ENCODE measurements around the gene PTGES3L.
"Not testable (repeated sequence)": the region's sequence is repeated elsewhere in the genome, so short reads cannot be mapped to it uniquely, and the experiment has no call there.

The PTGES3L gene

GRCh38 chr17:42980274-42980765, 440 bp upstream of the PTGES3L start, which contains the start of gene RUNDC1:
Gene RUNDC1 (plus strand): TSS chr17:42980565. CDS start chr17:42980577, 12 bp downstream.
- peak; percentile 94 for DNase-seq

- not testable (repeated sequence) for DNase-seq
These were observed 4.2 kb downstream of the PTGES3L start for GRCh38 chr17:42975701-42976100.

DNA sequence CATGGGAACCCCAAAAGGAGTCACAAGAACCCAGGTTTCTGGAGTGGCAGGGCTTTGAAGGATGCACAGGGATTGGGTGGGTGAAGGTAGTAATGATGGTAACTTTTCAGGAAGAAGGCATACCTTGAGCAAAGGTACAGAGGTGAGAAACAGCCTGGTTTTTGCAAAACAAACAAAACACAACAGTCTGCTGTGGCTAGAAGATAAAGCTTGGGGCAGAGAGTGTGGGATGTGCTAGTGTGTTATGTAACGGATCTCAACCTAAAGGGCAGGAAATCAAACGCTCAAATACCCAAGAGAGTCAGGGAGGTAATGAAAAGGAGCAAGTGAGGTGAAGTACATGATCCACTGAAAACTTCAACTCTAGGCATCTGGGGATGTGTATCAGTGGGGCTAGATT, 4.6 kb downstream of the PTGES3L start:
- no peak for DNase-seq

DNA sequence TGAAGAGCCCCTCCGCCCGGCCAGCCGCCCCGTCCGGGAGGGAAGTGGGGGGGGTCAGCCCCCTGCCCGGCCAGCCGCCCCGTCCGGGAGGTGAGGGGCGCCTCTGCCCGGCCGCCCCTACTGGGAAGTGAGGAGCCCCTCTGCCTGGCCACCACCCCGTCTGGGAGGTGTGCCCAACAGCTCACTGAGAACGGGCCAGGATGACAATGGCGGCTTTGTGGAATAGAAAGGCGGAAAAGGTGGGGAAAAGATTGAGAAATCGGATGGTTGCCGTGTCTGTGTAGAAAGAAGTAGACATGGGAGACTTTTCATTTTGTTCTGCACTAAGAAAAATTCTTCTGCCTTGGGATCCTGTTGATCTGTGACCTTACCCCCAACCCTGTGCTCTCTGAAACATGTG, 6.6 kb downstream of the PTGES3L start:
- not testable (repeated sequence) for DNase-seq

GRCh38 chr17:42971589-42971988, 8.3 kb downstream of the PTGES3L start:
- DNase-seq = no peak

- peak; percentile 67 for DNase-seq
These were observed 10.8 kb downstream of the PTGES3L start for GRCh38 chr17:42969001-42969581.

DNA sequence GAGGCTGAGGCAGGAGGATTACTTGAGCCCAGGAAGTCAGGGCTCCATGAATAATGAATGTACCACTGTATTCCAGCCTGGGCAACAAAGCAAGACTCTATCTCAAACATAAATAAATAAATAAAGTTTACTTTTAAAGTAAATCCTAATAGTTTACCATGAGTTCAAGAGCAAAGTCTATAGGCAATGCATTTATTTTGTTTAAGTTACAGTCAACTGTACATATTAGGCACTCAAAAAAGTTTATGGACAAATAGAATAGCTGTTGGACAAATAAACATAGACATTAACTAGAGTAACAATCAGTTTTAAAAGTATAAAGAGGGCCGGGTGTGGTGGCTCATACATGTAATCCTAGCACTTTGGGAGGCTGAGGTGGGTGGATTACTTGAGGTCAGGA, 12.0 kb downstream of the PTGES3L start:
- no peak for DNase-seq

DNA sequence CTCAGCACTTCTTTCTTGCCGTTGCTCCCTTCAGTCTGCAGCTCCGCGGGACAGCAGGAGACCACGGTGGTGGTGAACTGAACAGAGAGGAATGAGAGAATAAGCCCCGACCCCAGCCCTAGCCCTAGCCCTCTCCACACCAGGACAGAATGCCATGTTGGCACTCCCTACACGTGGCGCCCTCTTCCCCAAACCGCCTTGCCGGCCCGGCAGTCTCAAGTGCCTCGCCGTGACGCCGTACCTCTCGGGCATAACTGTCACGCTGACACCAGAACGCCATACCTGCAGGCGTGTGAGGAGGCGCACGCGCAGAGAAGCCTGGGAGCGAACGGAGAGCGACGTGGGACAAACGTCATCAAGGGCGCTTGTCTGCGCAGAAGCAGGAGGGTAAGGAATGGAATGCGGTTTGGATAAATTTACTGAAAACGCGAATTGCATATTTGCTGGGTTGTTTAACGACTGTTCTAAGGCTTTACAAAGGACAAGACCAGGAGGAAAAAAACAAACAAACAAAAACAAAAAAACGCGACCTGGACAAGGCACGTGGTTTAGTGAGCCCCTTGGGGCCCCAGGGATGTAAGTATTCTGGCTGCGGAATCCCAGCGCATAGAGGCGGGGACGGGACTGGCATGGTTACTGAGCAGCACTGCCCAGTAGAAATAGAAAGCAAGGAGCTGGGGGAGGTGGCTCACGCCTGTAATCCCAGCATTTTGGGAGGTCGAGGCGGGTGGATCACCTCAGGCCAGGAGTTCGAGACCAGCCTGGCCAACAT, 15.5 kb downstream of the PTGES3L start, which contains the start of gene AARSD1:
Gene AARSD1 (minus strand): TSS at position 294 of the 772 bp plus-strand sequence. CDS start 14 bp downstream, at position 280.
- peak; percentile 94 for DNase-seq

DNA sequence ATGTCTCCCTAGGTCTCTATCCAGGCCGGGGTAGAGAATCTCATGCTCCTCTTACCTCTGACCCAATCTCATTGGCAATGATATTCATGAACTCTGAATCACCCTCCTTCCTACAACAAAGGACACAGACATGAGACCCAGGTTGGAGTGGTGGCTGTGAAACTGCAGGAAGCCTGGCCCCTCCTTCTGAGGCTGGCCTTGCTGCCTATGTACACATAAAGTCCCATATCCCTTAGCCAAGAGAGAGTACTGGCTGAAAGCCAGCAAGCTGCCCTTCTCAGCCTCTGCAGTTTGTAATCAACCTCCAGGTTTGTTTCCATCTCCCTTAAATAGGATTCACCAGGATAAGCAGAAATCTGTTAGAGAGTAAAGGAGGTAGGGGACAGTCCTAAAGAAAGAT, 26.2 kb downstream of the PTGES3L start:
- no peak for DNase-seq

DNA sequence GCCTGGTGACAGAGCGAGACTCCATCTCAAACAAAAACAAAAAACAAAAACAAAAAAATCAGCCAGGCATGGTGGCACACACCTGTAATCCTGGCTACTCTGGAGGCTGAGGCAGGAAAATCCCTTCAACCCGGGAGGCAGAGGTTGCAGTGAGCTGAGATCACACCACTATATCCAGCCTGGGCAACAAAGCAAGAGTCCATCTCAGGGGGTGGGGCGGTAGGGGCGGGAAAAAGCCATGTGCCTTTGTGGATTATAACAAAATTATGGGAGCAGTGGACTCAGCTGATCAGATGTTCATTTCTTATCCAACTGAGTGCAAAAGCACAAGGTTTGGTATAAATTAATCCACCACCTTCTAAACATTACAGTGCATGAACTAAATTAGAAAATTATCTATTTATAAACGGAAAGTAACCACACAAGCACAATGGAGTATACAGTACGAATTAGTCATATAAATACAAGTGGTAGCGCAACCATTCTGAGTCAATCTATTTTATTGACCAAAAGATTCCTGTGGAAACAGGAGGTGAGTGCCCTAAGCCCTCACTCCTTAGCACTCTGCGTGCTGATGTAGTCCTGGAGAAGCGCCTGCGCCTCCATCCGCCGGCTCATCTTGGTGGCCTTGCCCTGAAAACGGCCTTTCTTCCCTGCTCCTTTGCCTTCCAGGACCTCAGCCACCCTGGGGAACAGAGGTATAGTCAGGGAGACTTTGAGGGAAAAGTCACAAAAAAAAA, 29.7 kb downstream of the PTGES3L start:
- no peak for DNase-seq

DNA sequence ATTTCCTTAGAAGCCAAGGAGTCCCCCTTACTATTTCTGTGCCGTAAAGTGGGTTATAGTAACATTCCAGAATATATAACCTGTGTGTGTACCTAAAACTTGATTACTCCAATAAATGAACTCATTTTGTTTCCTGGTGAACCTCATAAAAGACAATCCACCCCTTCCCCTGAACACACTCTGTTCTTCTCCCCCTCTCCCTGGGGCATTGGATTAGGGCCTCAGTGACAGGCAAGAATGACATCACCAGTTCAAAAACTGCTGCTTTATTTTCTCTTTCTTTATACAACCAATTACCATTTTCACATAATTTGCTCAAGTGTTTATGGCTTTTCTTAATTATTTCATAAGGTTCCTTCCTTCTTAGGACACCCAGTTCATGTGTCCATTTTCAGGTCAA, 33.1 kb downstream of the PTGES3L start:
- no peak for DNase-seq

DNA sequence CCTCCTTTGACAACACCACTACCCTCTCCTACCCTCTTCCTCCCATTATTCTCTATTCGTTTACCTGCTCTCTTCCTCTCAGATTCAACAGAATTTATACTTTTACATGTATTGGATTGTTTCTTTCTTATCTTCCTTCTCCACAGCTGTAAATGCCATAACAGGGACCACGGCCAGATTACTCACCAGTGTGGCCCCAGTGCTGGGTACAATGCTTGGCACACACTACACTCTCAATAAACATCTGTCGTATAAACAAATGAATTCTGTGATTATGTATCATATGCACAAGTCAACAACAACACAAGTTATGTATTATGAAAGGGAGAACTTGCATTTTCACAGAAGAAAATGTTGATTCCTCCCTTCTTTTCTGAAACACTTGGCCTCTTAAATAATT, 35.7 kb downstream of the PTGES3L start:
- DNase-seq = no peak

- DNase-seq = peak; percentile 68
These were observed 41.9 kb downstream of the PTGES3L start for GRCh38 chr17:42937712-42938596.

GRCh38 chr17:42929497-42929844, 50.4 kb downstream of the PTGES3L start:
- DNase-seq = no peak

DNA sequence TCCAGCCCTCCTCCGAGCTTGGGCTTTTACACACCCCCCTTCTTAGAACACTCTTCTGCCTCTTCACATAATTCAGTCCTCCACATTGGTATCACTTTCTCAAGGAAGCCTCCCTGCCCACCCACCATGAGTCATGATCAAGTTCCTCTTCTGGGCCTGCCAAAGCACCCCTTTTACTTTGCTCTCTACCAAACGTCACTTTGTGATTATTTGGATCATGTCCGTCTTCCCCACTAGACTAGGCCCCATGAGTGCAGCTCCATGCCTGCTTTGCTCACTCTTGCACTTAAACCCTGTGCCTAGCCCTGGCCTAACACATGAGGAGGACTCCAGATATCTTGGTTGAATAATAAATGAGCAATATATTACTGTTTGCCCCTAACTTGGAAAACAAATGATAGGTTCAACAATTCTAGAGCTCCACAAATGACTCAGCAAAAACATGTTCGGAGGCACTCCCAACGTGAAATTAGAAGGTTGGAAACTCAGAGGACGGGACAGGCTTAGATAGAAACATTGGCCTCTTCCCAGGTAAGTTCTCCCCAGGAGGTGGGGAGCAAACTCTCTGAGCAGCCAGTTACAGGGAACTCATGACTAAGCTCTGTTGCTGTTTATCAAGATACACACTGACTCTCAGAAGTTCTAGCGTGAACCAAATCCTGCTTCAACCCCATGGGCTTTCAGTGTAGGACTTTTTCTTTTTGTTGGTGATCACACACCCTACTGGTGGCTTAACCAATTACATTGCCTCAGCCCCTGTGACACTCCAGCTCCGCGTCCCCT, 51.0 kb downstream of the PTGES3L start:
- peak; percentile 73 for DNase-seq

DNA sequence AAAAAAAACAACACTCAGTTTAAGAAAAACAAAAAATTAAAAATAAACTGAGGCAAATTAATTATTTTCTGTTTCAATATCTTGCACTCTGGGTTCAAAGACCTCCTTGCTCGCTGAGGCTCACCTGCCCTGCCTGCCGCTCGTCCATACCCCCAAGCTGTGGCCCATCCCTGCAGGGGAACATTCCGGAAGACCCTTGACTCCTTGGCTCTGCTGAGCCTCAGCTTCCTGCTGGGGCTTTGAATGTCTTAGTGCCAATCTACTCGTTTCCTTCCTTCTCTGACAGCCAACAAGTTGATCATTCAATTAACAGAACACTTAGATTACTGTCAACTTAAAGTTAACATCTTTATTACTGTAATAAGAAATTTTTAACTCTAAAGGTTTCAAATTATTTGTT, 55.0 kb downstream of the PTGES3L start:
- DNase-seq = no peak

DNA sequence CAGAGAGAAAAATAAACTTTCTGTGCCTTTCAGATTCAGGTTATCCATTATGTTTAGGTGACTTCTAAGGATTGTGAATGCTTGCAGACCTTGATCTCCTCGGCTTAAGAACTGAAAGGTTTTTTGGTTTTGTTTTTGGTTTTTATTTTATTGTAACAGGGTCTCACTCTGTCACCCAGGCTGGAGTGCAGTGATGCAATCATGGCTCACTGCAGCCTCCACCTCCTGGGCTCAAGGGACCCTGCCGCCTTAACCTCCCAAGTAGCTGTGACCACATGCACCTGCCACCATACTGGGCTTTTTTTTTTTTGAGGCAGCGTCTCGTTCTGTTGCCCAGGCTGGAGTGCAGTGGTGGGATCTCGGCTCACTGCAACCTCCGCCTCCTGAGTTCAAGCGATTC, 56.4 kb downstream of the PTGES3L start:
- DNase-seq = not testable (repeated sequence)

DNA sequence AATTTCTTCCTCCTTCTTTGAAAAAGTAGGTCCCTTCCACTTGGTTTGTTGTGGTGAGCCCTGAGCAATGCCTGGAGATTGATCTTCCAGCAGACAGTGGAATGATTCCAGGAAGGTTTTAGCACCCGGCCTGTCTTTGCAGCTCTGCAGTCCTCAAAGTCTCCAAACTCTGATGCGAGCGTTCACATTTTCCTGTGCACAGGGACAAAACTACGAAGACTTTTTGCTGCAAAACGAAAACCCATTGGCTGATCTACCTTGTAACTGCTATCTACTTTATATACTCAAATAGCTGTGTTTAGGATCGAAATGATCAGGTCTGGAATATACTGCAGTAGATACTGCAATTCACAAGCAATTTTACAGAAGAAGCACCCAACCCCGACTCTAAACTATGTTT, 57.6 kb downstream of the PTGES3L start:
- DNase-seq = no peak

GRCh38 chr17:42920922-42921321, 59.0 kb downstream of the PTGES3L start:
- peak; percentile 47 for DNase-seq

DNA sequence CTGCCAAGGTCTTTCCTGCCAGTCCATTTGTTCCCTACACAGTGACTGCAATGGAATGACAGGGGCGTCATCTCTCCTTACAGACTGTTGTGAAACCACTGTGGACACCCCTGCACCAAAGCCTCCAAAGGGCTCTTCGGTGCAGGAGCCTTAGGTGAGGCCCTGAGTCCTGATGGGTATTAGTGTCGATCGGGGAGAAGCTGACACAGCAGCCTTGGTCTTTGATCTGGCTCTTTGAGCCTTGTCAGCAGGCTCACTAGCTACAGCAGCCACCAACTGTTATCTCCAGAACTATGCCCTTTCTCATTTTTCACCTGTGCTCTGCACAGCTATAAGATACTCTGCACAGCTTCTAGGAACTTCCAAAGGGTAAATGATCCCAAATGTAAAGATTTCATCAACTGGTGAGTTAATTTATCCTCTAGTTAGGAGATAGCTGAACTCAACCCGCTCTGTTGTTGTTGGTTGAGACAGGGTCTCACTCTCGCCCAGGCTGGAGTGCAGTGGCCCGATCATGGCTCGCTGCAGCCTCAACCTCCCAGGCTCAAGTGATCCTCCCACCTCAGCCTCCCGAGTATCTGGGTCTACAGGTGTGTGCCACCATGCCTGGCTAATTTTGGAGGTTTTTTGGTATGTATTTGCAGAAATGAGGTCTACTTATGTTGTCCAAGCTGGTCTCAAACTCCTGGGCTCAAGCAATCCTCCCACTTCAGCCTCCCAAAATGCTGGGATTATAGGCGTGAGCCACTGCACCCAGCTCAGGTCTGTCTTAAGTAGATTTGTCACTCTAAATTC, 59.6 kb downstream of the PTGES3L start:
- DNase-seq = peak; percentile 75
